GM21528 (cell line): ENCODE data around the gene SLC25A39.

ENCODE experiments used
- ATAC-seq: cut with Tn5 transposase; IDR thresholded peaks from one replicate; pipeline ENCODE4 v1.9.1; 2021; ENCODE audit warnings: mild to moderate bottlenecking, moderate library complexity; ENCODE audit not compliant: unreplicated experiment, low FRiP score

SLC25A39 gene

GRCh38 chr17:44280392-44280937 lies 44.2 kb downstream of the SLC25A39 start:
- ATAC-seq, result no peak

DNA sequence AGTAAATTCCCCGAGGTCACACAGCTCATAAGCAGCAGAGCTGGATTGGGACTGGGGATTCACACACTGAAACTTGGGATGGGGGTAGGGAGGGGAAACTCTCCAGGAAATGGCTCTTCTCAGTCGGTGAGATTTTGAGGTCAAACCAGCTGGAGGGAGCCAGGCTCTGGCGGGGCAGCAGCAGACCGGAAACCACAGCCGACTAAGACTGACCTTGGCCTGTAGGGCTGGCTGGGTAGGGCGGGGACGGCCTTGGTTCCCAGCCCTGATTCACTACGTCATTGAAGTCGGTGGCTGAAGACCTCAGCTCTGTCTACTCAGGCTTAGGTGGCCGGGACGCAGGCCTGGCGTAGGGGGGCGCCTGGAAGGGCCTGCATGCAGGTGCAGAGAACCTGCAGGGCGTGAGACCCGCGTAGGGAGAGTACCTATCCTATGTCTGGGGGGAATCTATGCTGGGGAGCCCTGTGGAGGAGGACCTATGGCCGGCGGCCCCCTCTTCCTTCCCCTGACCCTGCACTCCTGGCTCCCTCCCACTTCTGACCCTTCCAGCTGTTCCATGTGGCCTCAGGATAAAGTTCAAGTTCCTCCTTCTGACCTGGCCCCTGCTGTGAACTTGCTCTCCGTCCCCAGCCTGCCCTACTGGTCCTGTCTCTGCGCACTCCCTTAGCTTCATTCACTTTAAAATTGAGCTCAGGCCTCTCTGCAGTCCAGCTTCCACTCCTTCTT lies 44.8 kb downstream of the SLC25A39 start:
- no peak for ATAC-seq

- ATAC-seq, result no peak
Measured at GRCh38 chr17:44279346-44279665, 45.3 kb downstream of the SLC25A39 start.

DNA sequence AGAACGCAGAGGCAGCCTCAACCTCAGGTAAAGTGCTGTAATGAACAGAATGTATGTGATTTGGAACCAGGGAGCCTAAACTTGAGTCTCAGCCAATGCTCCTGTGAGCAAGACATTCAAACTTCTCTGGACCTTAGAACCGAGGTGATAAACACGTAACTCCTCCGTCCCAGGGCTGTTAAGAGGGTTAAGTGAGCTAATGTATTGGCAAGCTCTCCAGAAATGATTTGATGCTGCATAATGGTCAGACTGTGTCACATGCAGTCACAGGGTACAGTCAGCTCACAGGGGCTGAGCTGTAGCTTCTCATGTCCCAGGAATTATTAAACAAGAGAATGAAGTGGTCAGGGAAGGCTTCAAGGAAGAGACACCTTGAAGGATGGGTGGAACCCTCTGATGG lies 46.6 kb downstream of the SLC25A39 start:
- no peak for ATAC-seq

DNA sequence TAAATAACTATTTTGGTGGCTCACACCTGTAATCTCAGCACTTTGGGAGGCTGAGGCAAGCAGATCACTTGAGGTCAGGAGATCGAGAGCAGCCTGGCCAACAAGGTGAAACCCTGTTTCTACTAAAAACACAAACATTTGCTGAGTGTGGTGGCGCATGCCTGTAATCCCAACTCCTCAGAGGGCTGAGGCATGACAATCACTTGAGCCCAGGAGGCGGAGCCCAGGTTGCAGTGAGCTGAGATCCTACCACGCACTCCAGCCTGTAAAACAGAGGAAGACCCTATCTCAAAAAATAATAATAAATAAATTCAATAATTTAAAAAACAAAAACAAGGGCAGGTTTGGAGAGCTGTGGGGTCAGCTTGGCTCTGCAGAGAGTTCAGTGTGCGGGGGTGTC lies 51.0 kb downstream of the SLC25A39 start:
- no peak for ATAC-seq

- ATAC-seq, result no peak
Measured at GRCh38 chr17:44272954-44273353, 51.7 kb downstream of the SLC25A39 start.

DNA sequence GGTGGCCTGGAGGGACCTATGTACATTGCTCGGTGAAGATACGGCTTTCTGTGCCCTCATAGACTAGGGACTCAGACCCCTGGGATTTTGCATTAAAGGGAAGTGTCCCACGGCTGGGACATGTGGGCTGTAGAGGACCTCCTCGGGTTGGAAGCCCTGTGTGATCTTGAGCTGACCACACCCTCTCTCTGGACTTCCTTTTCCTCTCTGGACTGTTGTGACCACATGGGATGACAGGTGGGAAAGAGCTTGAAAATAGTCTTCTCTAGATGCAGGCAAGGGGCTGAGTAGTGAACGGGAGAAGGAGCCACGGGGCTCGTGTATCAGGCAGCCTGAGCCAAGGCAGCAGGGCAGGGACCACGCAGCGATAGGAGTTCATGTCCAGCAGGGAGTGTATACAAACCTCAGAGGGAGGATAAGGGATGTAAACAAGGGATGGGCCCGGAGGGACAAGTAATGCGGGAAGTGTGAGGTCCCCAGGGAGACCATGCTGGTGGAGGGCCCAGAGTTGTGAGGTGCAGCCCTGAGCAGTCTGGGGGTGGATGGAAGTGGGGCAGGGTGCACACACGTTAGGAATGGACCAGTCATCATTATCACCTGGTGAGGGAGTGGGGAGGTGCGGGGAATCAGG lies 52.2 kb downstream of the SLC25A39 start:
- no peak for ATAC-seq
